HG03060 (cell line): Measurements from ENCODE around the gene CCR6.
"Not testable (repeated sequence)": the region's sequence is repeated elsewhere in the genome, so short reads cannot be mapped to it uniquely, and the experiment has no call there.

ENCODE experiments used
- ATAC-seq: cut with Tn5 transposase; IDR thresholded peaks from one replicate; pipeline ENCODE4 v1.9.1; 2021; ENCODE audit warnings: low read depth, moderate number of reproducible peaks; ENCODE audit not compliant: unreplicated experiment

Gene CCR6

GRCh38 chr6:167122827-167123657 lies at the start of gene CCR6:
Gene CCR6, plus strand, starts transcription at chr6:167123096. Its CDS starts 13,039 bp downstream, at chr6:167136135.
- ATAC-seq = no peak

GRCh38 chr6:167073679-167074274 lies 49.1 kb upstream of the CCR6 start:
- no peak for ATAC-seq

- no peak for ATAC-seq
These were observed 45.5 kb upstream of the CCR6 start for GRCh38 chr6:167077241-167077932.

GRCh38 chr6:167078745-167079144 lies 44.2 kb upstream of the CCR6 start:
- no peak for ATAC-seq

GRCh38 chr6:167079853-167080297 lies 43.0 kb upstream of the CCR6 start:
- peak; percentile 98 for ATAC-seq

- no peak for ATAC-seq
These were observed 35.0 kb upstream of the CCR6 start for GRCh38 chr6:167087857-167088354.

- not testable (repeated sequence) for ATAC-seq
These were observed 34.2 kb upstream of the CCR6 start for GRCh38 chr6:167088741-167089140.

GRCh38 chr6:167089243-167090142 lies 33.4 kb upstream of the CCR6 start:
- ATAC-seq = no peak

GRCh38 chr6:167090171-167090570 lies 32.7 kb upstream of the CCR6 start:
- no peak for ATAC-seq

- no peak for ATAC-seq
These were observed 31.7 kb upstream of the CCR6 start for GRCh38 chr6:167091026-167091804.

GRCh38 chr6:167091805-167092107 lies 31.1 kb upstream of the CCR6 start:
- no peak for ATAC-seq

GRCh38 chr6:167092672-167093339 lies 30.1 kb upstream of the CCR6 start:
- no peak for ATAC-seq

- ATAC-seq = no peak
These were observed 29.4 kb upstream of the CCR6 start for GRCh38 chr6:167093406-167093921.

- ATAC-seq = peak; percentile 20
These were observed 28.9 kb upstream of the CCR6 start for GRCh38 chr6:167093922-167094432.

GRCh38 chr6:167094436-167094819 lies 28.5 kb upstream of the CCR6 start:
- peak; percentile 9 for ATAC-seq

GRCh38 chr6:167094820-167095637 lies 27.9 kb upstream of the CCR6 start:
- peak; percentile 29 for ATAC-seq

GRCh38 chr6:167095888-167096287 lies 27.0 kb upstream of the CCR6 start:
- ATAC-seq = no peak

GRCh38 chr6:167096991-167097390 lies 25.9 kb upstream of the CCR6 start:
- no peak for ATAC-seq
